OCI-M2 (cell line): ENCODE results near the gene HSPB9.
"Not testable (repeated sequence)": the region's sequence is repeated elsewhere in the genome, so short reads cannot be mapped to it uniquely, and the experiment has no call there.

Source experiments
- DNase-seq: peaks from one replicate; lab custom pipeline; 2025; ENCODE audit not compliant: unreplicated experiment; lab: John Stamatoyannopoulos, UW

The HSPB9 gene

GRCh38 chr17:42141382-42141781, 18.8 kb downstream of the HSPB9 start:
- no peak for DNase-seq

DNA sequence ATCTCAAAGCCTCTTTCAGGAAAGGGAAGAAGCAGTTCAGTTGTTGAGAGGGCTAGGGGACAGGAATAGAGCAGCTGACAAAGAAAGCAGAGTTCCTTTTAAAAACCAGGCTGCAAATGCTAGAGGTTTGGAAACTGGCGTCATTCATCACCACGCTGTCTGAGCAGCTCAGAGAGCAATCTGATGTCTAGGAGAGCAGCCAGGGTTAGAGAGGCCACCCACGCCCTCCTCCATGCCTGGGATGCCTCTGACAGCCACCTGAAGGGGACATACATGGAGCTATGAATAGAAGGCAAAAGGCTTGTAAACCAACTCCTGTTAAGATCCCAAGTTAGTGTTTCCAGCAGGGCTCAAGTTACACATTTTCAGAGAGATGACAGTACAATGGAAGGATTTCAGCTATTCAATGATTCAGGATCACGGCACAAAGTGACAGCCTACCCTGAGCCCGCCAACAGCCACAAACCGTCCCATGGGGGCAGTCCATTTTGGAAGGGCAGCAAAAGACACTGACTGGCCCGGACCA, 19.8 kb downstream of the HSPB9 start:
- DNase-seq: no peak

GRCh38 chr17:42143138-42143537, 20.5 kb downstream of the HSPB9 start:
- not testable (repeated sequence) for DNase-seq

- DNase-seq: no peak
Observed at GRCh38 chr17:42146911-42147607, 24.5 kb downstream of the HSPB9 start.

GRCh38 chr17:42153919-42154742, 31.5 kb downstream of the HSPB9 start:
- DNase-seq: no peak

- DNase-seq: no peak
Observed at GRCh38 chr17:42155614-42156045, 33.0 kb downstream of the HSPB9 start.

- DNase-seq: no peak
Observed at GRCh38 chr17:42159796-42160530, 37.4 kb downstream of the HSPB9 start.

DNA sequence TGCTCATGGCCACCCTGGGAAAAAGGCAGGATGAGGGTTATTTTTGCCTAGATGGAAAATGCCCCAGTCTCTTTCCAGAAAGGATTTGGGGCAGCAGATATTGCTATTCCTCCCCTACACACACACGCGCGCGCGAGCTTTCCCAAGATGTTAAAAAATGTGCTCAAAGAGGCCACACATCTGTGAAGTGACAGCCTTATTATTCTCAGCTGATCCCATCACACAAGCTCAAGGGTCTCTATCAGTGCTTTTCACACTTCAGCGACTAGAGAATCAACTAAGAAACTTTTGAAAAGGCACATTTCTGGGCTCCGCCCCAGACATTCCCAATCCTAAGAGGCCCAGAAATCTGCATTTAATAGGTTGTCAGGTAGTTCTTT, 37.9 kb downstream of the HSPB9 start:
- no peak for DNase-seq

DNA sequence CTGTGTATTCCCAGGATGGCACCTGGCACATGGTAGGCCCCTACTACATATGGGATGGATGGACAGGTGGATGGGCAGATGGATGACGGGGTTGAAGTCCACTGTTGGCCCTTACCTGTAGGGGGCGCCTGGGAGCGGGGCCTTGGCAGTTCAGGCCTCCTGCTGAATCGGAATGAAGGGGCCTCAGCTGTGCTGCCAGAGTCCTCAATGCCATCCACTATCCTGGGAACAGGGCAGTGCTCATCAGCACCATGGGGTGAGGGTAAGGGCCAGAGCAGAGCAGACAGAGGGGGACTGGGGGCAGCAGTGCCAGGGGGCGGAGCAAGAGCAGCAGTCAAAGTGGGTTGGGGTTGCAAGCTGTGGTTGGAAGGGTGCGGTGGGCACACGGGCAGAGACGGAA, 40.5 kb downstream of the HSPB9 start:
- no peak for DNase-seq

DNA sequence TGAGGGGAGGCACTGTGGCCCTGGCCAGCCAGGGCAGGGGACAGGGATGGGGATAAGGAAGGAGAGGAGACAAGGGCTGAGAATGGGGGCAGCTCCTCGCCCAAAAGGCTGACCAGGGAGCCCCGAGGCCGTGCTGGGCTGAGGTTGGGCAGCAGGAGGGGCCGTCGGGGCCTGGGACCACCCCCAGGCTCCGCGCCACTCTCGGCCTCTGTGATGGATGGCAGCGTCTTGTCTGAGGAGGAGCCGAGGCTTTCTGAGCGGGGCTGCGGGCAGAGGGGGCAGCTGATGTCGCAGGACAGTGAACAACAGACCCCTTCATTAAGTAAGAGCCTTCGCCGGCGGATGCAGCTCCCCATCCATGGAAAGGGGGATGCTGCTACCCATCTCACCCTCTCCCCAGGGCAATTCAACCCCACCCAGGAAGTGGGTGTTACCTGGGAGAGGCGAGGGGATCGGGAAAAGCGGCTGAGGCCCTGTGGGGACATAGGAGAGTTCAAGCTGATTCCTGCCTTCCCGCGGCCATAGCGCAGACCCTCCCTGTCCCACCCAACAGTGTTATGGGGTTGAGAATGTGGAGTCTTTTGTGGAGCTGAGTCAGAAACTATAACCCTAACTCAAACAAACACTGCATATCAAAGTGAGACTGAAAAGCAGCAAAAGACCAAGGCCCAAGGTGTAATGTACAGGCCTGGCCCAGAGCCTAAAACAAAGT, 41.2 kb downstream of the HSPB9 start:
- DNase-seq: no peak

GRCh38 chr17:42165751-42166150, 43.1 kb downstream of the HSPB9 start:
- no peak for DNase-seq

GRCh38 chr17:42166196-42166763, 43.7 kb downstream of the HSPB9 start:
- DNase-seq: no peak

DNA sequence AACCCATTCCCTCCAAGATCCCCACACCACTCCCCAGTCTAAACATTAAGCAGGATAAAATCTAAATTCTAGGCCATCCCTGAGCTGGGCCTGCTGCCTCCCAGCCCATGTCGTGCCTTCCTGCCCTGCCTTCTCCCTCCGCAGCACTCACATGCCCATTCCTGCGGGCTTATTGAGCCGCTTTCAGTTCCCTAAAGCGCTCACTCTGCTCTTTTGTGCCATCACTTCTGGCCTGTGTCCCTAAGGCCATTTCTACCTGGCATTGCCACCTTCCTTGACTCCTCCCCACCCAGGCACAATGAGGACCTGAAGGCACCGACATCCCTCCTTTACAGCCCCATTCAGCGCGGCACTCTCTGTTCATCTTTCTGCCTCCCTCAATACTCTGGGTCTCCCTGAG, 45.2 kb downstream of the HSPB9 start:
- no peak for DNase-seq

DNA sequence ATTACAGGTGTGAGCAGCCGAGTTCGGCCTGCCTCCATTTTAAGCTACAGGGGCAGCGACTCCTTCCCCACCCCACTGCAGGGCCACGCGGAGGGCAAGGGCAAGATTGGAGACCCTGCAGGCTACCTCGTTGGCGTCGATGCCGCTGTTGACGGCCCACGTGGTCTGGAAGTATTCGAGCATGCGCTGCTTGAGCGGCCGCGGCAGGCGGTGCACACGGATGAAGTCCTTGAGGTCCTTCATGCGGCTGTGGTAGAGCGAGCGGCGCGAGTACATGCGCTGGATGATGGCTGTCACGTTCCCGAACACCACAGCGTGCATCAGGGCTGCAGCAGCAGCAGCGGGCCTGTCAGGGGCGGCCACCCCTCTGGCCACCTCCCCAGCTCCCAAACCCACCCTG, 46.7 kb downstream of the HSPB9 start:
- no peak for DNase-seq

DNA sequence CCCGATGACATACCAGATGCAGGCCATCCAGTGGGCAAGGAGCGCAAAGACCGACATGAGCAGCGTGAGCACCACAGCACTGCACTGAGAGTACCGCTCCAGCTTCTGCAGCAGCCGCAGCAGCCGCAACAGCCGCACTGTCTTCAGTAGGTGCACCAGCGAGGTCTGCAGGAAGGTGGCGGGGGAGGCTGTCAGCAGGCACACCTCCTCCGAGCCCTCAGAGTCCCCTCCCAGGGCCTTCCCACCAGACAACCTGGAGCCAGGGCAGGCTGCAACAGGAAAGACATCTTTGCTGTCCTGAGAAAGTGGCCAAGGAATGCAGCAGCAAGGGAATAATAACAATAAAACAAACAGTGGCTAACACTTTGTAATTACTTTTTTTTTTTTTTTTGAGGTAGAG, 49.2 kb downstream of the HSPB9 start:
- no peak for DNase-seq
